PC-9 (cell line): ENCODE results near the gene EPHB2.

ENCODE experiments used
- EZH2 ChIP-seq: fragments of 200-600 bp; sonication (generic); IDR thresholded peaks from 2 replicates; pipeline ENCODE4 v1.8.0; 2017; ENCODE audit warnings: antibody characterized with exemption, low read depth
- TF ChIP-seq, protein P1 (sequence below): fragments of 200-600 bp; sonication (generic); conservative IDR thresholded peaks from 2 replicates; pipeline ENCODE4 v1.6.1; 2017; ENCODE audit warnings: mixed run types, antibody characterized with exemption, mild to moderate bottlenecking, moderate library complexity

DNA sequence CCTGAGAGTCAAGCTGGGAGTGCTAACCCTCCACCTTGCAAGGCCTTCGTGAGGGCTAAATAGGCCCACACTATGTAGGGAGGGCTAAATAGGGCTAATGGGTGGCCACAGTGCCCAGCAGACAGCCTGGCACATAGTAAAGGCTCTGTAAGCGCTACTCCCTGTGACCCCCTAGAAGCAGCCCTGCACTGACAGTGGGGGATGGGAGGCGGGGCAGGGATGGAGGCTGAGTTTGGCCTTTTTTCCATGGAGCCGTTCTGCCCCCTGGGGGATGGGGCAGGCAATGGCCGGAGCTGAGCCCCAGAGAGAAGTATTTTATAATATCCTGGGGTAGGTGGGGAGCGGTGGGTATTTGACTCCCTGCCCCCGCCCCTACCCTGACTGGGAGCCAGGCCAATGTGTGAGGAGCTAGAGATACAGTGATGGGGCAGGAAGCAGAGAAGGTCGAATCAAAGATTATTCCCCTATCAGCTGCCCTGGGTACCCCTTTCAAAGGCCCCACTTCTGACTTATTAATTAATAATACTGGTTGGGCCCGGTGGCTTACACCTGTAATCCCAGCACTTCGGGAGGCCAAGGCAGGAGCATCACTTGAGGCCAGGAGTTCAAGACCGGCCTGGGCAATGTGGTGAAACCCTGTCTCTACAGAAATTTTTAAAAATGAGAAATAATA, 219.7 kb downstream of the EPHB2 start:
- TF ChIP-seq, protein P1, sequence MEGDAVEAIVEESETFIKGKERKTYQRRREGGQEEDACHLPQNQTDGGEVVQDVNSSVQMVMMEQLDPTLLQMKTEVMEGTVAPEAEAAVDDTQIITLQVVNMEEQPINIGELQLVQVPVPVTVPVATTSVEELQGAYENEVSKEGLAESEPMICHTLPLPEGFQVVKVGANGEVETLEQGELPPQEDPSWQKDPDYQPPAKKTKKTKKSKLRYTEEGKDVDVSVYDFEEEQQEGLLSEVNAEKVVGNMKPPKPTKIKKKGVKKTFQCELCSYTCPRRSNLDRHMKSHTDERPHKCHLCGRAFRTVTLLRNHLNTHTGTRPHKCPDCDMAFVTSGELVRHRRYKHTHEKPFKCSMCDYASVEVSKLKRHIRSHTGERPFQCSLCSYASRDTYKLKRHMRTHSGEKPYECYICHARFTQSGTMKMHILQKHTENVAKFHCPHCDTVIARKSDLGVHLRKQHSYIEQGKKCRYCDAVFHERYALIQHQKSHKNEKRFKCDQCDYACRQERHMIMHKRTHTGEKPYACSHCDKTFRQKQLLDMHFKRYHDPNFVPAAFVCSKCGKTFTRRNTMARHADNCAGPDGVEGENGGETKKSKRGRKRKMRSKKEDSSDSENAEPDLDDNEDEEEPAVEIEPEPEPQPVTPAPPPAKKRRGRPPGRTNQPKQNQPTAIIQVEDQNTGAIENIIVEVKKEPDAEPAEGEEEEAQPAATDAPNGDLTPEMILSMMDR: peak; percentile 80
- no peak for TF ChIP-seq EZH2
